BJ (cell line): ENCODE results near the gene BCORL1. TPM values are rescaled to one million over a fixed set of nuclear protein-coding genes. Genes with fewer than 3 reads are reported as not detected.

Experiments used
- CTCF ChIA-PET: fragments of 350-600 bp; formaldehyde crosslinking; extraction: SDS; loops from one replicate; lab custom pipeline; 2021; ENCODE audit warnings: antibody characterized with exemption, inconsistent platforms; lab: Yijun Ruan, JAX
- POLR2A ChIA-PET: fragments of 300-600 bp; sonication (Branson Sonifier 250); formaldehyde crosslinking; extraction: SDS; loops from one replicate; lab custom pipeline; 2021; ENCODE audit warnings: antibody characterized with exemption; lab: Charles Lee
- DNase-seq: peaks from one replicate; pipeline ENCODE4 v3.0.0-alpha.2; 2011; ENCODE audit warnings: low read depth
- H3K27me3 ChIP-seq: 2 replicates; pipeline ENCODE4 v1.6.0; 2011; ENCODE audit warnings: low read length; ENCODE audit not compliant: control insufficient read depth, insufficient read depth
- H3K36me3 ChIP-seq: 2 replicates; pipeline ENCODE4 v1.5.1; 2011; ENCODE audit warnings: low read length; ENCODE audit not compliant: control insufficient read depth, insufficient read depth
- H3K4me3 ChIP-seq: 2 replicates; pipeline ENCODE4 v1.5.1; 2011; ENCODE audit warnings: low read depth, mild to moderate bottlenecking, control low read depth, low read length
- CTCF ChIP-seq: IDR thresholded peaks from 2 replicates; pipeline ENCODE4 v1.5.1; 2011; ENCODE audit warnings: low read depth, mild to moderate bottlenecking, control low read depth, inconsistent platforms, low read length, moderate library complexity; ENCODE audit not compliant: insufficient read depth
- polyA plus RNA-seq: library from polyadenylated mRNA; depleted of rRNA; stranded (reverse); fragments of >200 nt; gene quantifications from 2 replicates; pipeline ENCODE4 v1.2.3, GENCODE V29; 2011

The BCORL1 gene
- polyA plus RNA-seq, 1 experiment = 1.5 TPM

GRCh38 chrX:130082244-130083106 lies 100.0 kb downstream of the BCORL1 start:
- no peak overlapping the region for H3K4me3 ChIP-seq
- ChIA-PET POLR2A (no interaction called here), CTCF (interaction anchor here (1.3 to 3.3 kb wide), 3 partner anchors 22 to 110 kb away, joined by 3 to 44 read pairs (median 6); no protein-coding TSS in a partner anchor)
- H3K27me3 ChIP-seq = no peaks in the 10 kb centered on the region
- no peak for DNase-seq
- TF ChIP-seq CTCF = no peak
- no peaks in the 10 kb centered on the region; the same call in 1 of the 2 replicates for H3K36me3 ChIP-seq

- CTCF ChIA-PET = interaction anchor here (0.6 to 3.9 kb wide), 2 partner anchors 12 to 37 kb away, joined by 3 to 13 read pairs; no protein-coding TSS in a partner anchor
- POLR2A ChIA-PET = no interaction called here
- TF ChIP-seq CTCF = no peak
These were observed 100.7 kb downstream of the BCORL1 start for GRCh38 chrX:130083107-130083490.

GRCh38 chrX:130083656-130084382 lies 101.4 kb downstream of the BCORL1 start:
- H3K4me3 ChIP-seq = no peak overlapping the region
- ChIA-PET POLR2A (no interaction called here), CTCF (interaction anchor here (0.6 to 3.9 kb wide), 2 partner anchors 12 to 36 kb away, joined by 3 to 13 read pairs; no protein-coding TSS in a partner anchor)
- no peaks in the 10 kb centered on the region for H3K27me3 ChIP-seq
- H3K36me3 ChIP-seq = no peaks in the 10 kb centered on the region; the same call in 1 of the 2 replicates
- no peak for DNase-seq
- TF ChIP-seq CTCF = no peak

More at GRCh38 chrX:130083107-130083490, 100.7 kb downstream of the BCORL1 start:
- no peaks in the 10 kb centered on the region; the same call in 1 of the 2 replicates for H3K36me3 ChIP-seq
- no peak overlapping the region for H3K4me3 ChIP-seq
- DNase-seq = no peak
- no peaks in the 10 kb centered on the region for H3K27me3 ChIP-seq

- ChIA-PET CTCF (interaction anchor here (0.7 to 3.9 kb wide), 3 partner anchors 10 to 35 kb away, joined by 3 to 13 read pairs (median 4); no protein-coding TSS in a partner anchor), POLR2A (no interaction called here)
- Histone ChIP-seq H3K27me3 (no peaks in the 10 kb centered on the region), H3K4me3 (no peak overlapping the region), H3K36me3 (no peaks in the 10 kb centered on the region; the same call in 1 of the 2 replicates)
- TF ChIP-seq CTCF = no peak
- no peak for DNase-seq
These were observed 102.3 kb downstream of the BCORL1 start for GRCh38 chrX:130084631-130085237.
